HCT116 (cell line): ENCODE measurements around the gene ATP7B. TPM values are rescaled to one million over a fixed set of nuclear protein-coding genes. Genes with fewer than 3 reads are reported as not detected.

Experiments
- ATAC-seq: fragments of 200-7000 bp; cut with Tn5 transposase; 2 replicates; pipeline ENCODE4 v1.9.1; 2020; ENCODE audit warnings: mild to moderate bottlenecking, moderate library complexity
- BruUV-seq: library from RNA; stranded (reverse); fragments of 400-500 nt; replicated peaks from 2 replicates; lab custom pipeline; 2021; lab: Mats Ljungman, UMichigan
- CTCF ChIA-PET: fragments of 300-600 bp; sonication (Branson Sonifier 250); formaldehyde crosslinking; loops from one replicate; lab custom pipeline; 2021; ENCODE audit warnings: antibody characterized with exemption; lab: Charles Lee
- POLR2A ChIA-PET: fragments of 300-600, 350-600 bp; sonication (Branson Sonifier 250); formaldehyde crosslinking; loops from one replicate; lab custom pipeline; 2021; ENCODE audit warnings: antibody characterized with exemption; lab: Charles Lee
- RAD21 ChIA-PET, 2 experiments: fragments of 300-600 bp; sonication (Branson Sonifier 250); formaldehyde crosslinking; loops; one replicate each; lab custom pipeline; 2023; ENCODE audit warnings: low total read pairs in 2 of 2; ENCODE audit not compliant: uncharacterized antibody in 2 of 2, unreplicated experiment in 2 of 2, low non-redundant PET in 1 of 2; lab: Charles Lee
- DNase-seq: peaks from one replicate; pipeline ENCODE4 v3.0.0-alpha.2; 2010; ENCODE audit warnings: low read depth, low spot score
- H2AFZ ChIP-seq: fragments of 200-600 bp; shearing (Covaris generic), sonication (generic); 2 replicates; pipeline ENCODE4 v1.6.1; 2017; ENCODE audit warnings: low read depth, mixed run types, mixed read lengths, antibody characterized with exemption, low read length; ENCODE audit not compliant: poor library complexity, severe bottlenecking
- H3K27ac ChIP-seq: 2 replicates; pipeline ENCODE4 v1.5.1; 2012; ENCODE audit warnings: low read depth, low read length
- H3K27me3 ChIP-seq: fragments of 200-600 bp; sonication (generic); 2 replicates; pipeline ENCODE4 v1.6.1; 2016; ENCODE audit warnings: mixed run types, low read length, mixed read lengths; ENCODE audit not compliant: insufficient read depth
- H3K36me3 ChIP-seq, 2 experiments: fragments of 200-500 bp in 1 of 2; fragments of 200-600 bp in 1 of 2; sonication (Bioruptor generic) in 1 of 2; sonication (generic) in 1 of 2; 2 replicates each; pipeline versions ENCODE4 v1.5.1 to v1.6.1; 2014 to 2016; ENCODE audit warnings: low read length in 2 of 2, inconsistent platforms in 1 of 2, mixed read lengths in 1 of 2, mixed run types in 1 of 2; ENCODE audit not compliant: insufficient read depth in 2 of 2, control insufficient read depth in 1 of 2
- H3K4me1 ChIP-seq, 2 experiments: fragments of 200-600 bp in 1 of 2; sonication (generic) in 1 of 2; 2 replicates each; pipeline versions ENCODE4 v1.5.1 to v1.6.1; 2012 to 2017; ENCODE audit warnings: low read length in 2 of 2, inconsistent platforms in 1 of 2, mild to moderate bottlenecking in 1 of 2, mixed read lengths in 1 of 2, mixed run types in 1 of 2, moderate library complexity in 1 of 2; ENCODE audit not compliant: insufficient read depth in 2 of 2, control insufficient read depth in 1 of 2
- H3K4me2 ChIP-seq: fragments of 200-600 bp; sonication (generic); 2 replicates; pipeline ENCODE4 v1.6.1; 2017; ENCODE audit warnings: mixed run types, low read length, mixed read lengths
- H3K4me3 ChIP-seq, 2 experiments: fragments of 200-600 bp in 1 of 2; sonication (generic) in 1 of 2; replicated peaks in 1 of 2; 2 replicates each; pipeline ENCODE4 v1.5.1; 2011 to 2016; ENCODE audit warnings: low read length in 2 of 2, control low read depth in 1 of 2, low read depth in 1 of 2, mild to moderate bottlenecking in 1 of 2, mixed read lengths in 1 of 2, mixed run types in 1 of 2
- H3K79me2 ChIP-seq: fragments of 200-600 bp; sonication (generic); 2 replicates; pipeline ENCODE4 v1.6.1; 2017; ENCODE audit warnings: mild to moderate bottlenecking, mixed run types, low read length, moderate library complexity, mixed read lengths; ENCODE audit not compliant: insufficient read depth
- H3K9ac ChIP-seq: fragments of 200-600 bp; sonication (generic); 2 replicates; pipeline ENCODE4 v1.6.1; 2016; ENCODE audit warnings: low read length, mixed read lengths
- H3K9me2 ChIP-seq: fragments of 200-600 bp; sonication (generic), shearing (Covaris generic); 2 replicates; pipeline ENCODE4 v1.6.1; 2017; ENCODE audit warnings: mixed run types, mild to moderate bottlenecking, moderate library complexity; ENCODE audit not compliant: insufficient read depth
- H3K9me3 ChIP-seq, 2 experiments: fragments of 200-500 bp in 1 of 2; fragments of 200-600 bp in 1 of 2; sonication (Bioruptor generic) in 1 of 2; sonication (generic) in 1 of 2; 2 replicates each; pipeline ENCODE4 v1.6.1; 2014 to 2017; ENCODE audit warnings: low read length in 2 of 2, mixed read lengths in 2 of 2, inconsistent platforms in 1 of 2, low read depth in 1 of 2, mild to moderate bottlenecking in 1 of 2, mixed run types in 1 of 2, moderate library complexity in 1 of 2; ENCODE audit not compliant: control insufficient read depth in 1 of 2, insufficient read depth in 1 of 2
- H4K20me1 ChIP-seq: fragments of 200-600 bp; sonication (generic), shearing (Covaris generic); 2 replicates; pipeline ENCODE4 v1.6.1; 2017; ENCODE audit warnings: mixed run types, mild to moderate bottlenecking, moderate library complexity; ENCODE audit not compliant: insufficient read depth
- CBX3 ChIP-seq: IDR thresholded peaks from 2 replicates; pipeline ENCODE4 v1.6.1; 2012; ENCODE audit warnings: low read depth
- CTCF ChIP-seq, 3 experiments: fragments of 200-600 bp in 1 of 3; sonication (generic) in 1 of 3; IDR thresholded peaks in 2 of 3; conservative IDR thresholded peaks in 1 of 3; 2 replicates each; pipeline ENCODE4 v1.5.1; 2012 to 2017; ENCODE audit warnings: low read depth in 2 of 3, low read length in 2 of 3, antibody characterized with exemption in 1 of 3, borderline replicate concordance in 1 of 3, control low read depth in 1 of 3, mild to moderate bottlenecking in 1 of 3, mixed read lengths in 1 of 3, mixed run types in 1 of 3, moderate library complexity in 1 of 3; ENCODE audit not compliant: insufficient read depth in 1 of 3
- JUND ChIP-seq: IDR thresholded peaks from 2 replicates; pipeline ENCODE4 v1.6.1; 2012
- POLR2A ChIP-seq: IDR thresholded peaks from 2 replicates; pipeline ENCODE4 v1.7.0; 2011; ENCODE audit warnings: borderline replicate concordance; ENCODE audit not compliant: insufficient read depth, insufficient read length; ENCODE audit errors: extremely low read depth
- ZBTB33 ChIP-seq: IDR thresholded peaks from 2 replicates; pipeline ENCODE4 v1.6.1; 2011; ENCODE audit warnings: mild to moderate bottlenecking, low read length, moderate library complexity; ENCODE audit not compliant: insufficient replicate concordance; ENCODE audit errors: extremely low read depth
- ZNF274 ChIP-seq: fragments of 200-500 bp; sonication (Bioruptor generic); IDR thresholded peaks from 2 replicates; pipeline ENCODE4 v1.6.1; 2014; ENCODE audit warnings: mild to moderate bottlenecking, low read depth, low read length, inconsistent platforms
- intact Hi-C: fragments of 100-400 bp; cut with micrococcal nuclease; formaldehyde crosslinking; loops from 2 replicates; pipeline ENCODE4 v1.10.0; 2022
- total RNA-seq: library from RNA; stranded (reverse); gene quantifications from one replicate; pipeline ENCODE4 v1.2.1, GENCODE V29; 2021; ENCODE audit not compliant: unreplicated experiment

ATP7B gene
- total RNA-seq, 1 experiment from 2014 or later, result 10.3 TPM

GRCh38 chr13:51921790-51922740 is 89.2 kb downstream of the ATP7B start (continued):
- TF ChIP-seq ZBTB33, result no peak
- TF ChIP-seq JUND, result no peak
- TF ChIP-seq CTCF (IDR thresholded peaks at IDR 0.05 in 2 of 3, conservative IDR thresholded peaks at IDR 0.05 in 1 of 3; ENCODE audit: borderline replicate concordance in 1 of 3, insufficient read depth in 1 of 3, low read depth in 2 of 3, low read length in 2 of 3), result no peak
- TF ChIP-seq CBX3, result no peak
- TF ChIP-seq POLR2A, result no peak

- no peak overlapping the region for H3K4me2 ChIP-seq
- CTCF ChIA-PET, result no interaction called here
- no peak for ATAC-seq
- no peak for TF ChIP-seq ZNF274
- intact Hi-C loops, result no loop called here
- H3K27me3 ChIP-seq, result no peaks in the 10 kb centered on the region
- POLR2A ChIA-PET, result no interaction called here
- no peak overlapping the region for H3K4me3 ChIP-seq
- no peak for DNase-seq
- no peak overlapping the region for H3K9ac ChIP-seq
- no peaks in the 10 kb centered on the region for H3K79me2 ChIP-seq
- no peak overlapping the region for H3K27ac ChIP-seq
- H3K36me3 ChIP-seq, result no peaks in the 10 kb centered on the region
- RAD21 ChIA-PET, result interaction anchor here in 1 of 2 experiments (0.6 kb wide), 1 partner anchor 207 kb away, joined by 3 read pairs; no protein-coding TSS in a partner anchor
- no peak overlapping the region for H2AFZ ChIP-seq
- no TSS peak for BruUV-seq
- H3K9me3 ChIP-seq, result no peaks in the 10 kb centered on the region
- no peaks in the 10 kb centered on the region for H3K9me2 ChIP-seq
- peaks cover 5% of the 10 kb centered on the region in 2 experiments; a peak in 2 of 4 replicates for H3K4me1 ChIP-seq
- H4K20me1 ChIP-seq, result no peaks in the 10 kb centered on the region
Measured at GRCh38 chr13:51920786-51921185, 90.5 kb downstream of the ATP7B start.
